Calu3 (cell line): Measurements from ENCODE around the gene RAPGEF4. TPM values are rescaled to one million over a fixed set of nuclear protein-coding genes. Genes with fewer than 3 reads are reported as not detected.

ENCODE experiments used
- BruUV-seq: library from RNA; stranded (reverse); fragments of 400-500 nt; replicated peaks from 2 replicates; lab custom pipeline; 2021; lab: Mats Ljungman, UMichigan
- CTCF ChIA-PET: fragments of 300-600 bp; sonication (Branson Sonifier 250); formaldehyde crosslinking; loops from one replicate; lab custom pipeline; 2022; ENCODE audit warnings: antibody characterized with exemption; lab: Charles Lee
- DNase-seq: peaks from one replicate; pipeline ENCODE4 v3.0.0; 2022
- H3K27ac Mint-ChIP-seq: one replicate; pipeline ENCODE4 v1.8.0; 2022; ENCODE audit warnings: mixed read lengths; ENCODE audit not compliant: unreplicated experiment
- H3K27me3 Mint-ChIP-seq: one replicate; pipeline ENCODE4 v1.8.0; 2022; ENCODE audit warnings: mixed read lengths; ENCODE audit not compliant: unreplicated experiment
- H3K36me3 Mint-ChIP-seq: one replicate; pipeline ENCODE4 v1.8.0; 2022; ENCODE audit warnings: mild to moderate bottlenecking, moderate library complexity, mixed read lengths; ENCODE audit not compliant: insufficient read depth, unreplicated experiment
- H3K4me1 Mint-ChIP-seq: one replicate; pipeline ENCODE4 v1.8.0; 2022; ENCODE audit warnings: mild to moderate bottlenecking, low read depth, mixed read lengths; ENCODE audit not compliant: unreplicated experiment
- H3K4me3 Mint-ChIP-seq: one replicate; pipeline ENCODE4 v1.8.0; 2022; ENCODE audit warnings: mild to moderate bottlenecking, low read depth, moderate library complexity, mixed read lengths; ENCODE audit not compliant: unreplicated experiment
- H3K9me3 Mint-ChIP-seq: one replicate; pipeline ENCODE4 v1.8.0; 2022; ENCODE audit warnings: low read depth, mixed read lengths; ENCODE audit not compliant: unreplicated experiment
- CTCF ChIP-seq: fragments of 200-600 bp; IDR thresholded peaks from one replicate; pipeline ENCODE4 v1.8.0; 2022; ENCODE audit warnings: antibody characterized with exemption; ENCODE audit not compliant: unreplicated experiment
- intact Hi-C: fragments of 100-400 bp; cut with micrococcal nuclease; formaldehyde crosslinking; loops from one replicate; pipeline ENCODE4 v1.10.0; 2022; ENCODE audit not compliant: unreplicated experiment
- total RNA-seq: library from RNA; stranded (reverse); gene quantifications from 2 replicates; pipeline ENCODE4 v1.2.3, GENCODE V29; 2022

RAPGEF4 gene
- total RNA-seq, 1 experiment from 2014 or later: 1.8 TPM

DNA sequence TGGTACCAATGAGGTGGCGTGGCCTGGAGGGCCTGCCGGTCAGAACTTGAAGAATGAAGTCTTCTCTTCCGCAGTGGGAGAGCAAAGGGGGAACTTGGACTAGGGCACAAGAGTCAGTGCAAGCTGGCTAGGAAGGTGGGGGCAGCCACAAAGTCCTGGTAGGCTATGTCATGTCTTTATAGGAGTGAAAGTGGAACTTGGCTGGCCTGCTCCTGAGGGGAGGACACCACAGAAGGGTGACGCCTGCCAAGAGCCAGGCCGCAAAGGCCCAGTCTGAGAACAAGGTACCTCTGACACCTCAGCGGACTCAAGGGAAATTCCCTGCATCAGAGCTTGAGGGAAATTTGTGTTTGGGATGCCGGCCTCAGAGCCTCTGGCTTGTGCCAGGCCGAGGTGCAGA lies 307.8 kb downstream of the RAPGEF4 start:
- no TSS peak for BruUV-seq
- H3K4me3 Mint-ChIP-seq: no peak overlapping the region
- CTCF ChIA-PET: no interaction called here
- no peaks in the 10 kb centered on the region for H3K36me3 Mint-ChIP-seq
- intact Hi-C loops: no loop called here
- no peak for TF ChIP-seq CTCF
- H3K27me3 Mint-ChIP-seq: no peaks in the 10 kb centered on the region
- H3K4me1 Mint-ChIP-seq: peaks cover 37% of the 10 kb centered on the region
- H3K9me3 Mint-ChIP-seq: no peaks in the 10 kb centered on the region
- DNase-seq: no peak
- no peak overlapping the region for H3K27ac Mint-ChIP-seq

- H3K36me3 Mint-ChIP-seq: peaks cover 5% of the 10 kb centered on the region
- DNase-seq: no peak
- no peak overlapping the region for H3K4me3 Mint-ChIP-seq
- no TSS peak for BruUV-seq
- no peak overlapping the region for H3K27ac Mint-ChIP-seq
- CTCF ChIA-PET: no interaction called here
- no peaks in the 10 kb centered on the region for H3K9me3 Mint-ChIP-seq
- intact Hi-C loops: no loop called here
- H3K27me3 Mint-ChIP-seq: no peaks in the 10 kb centered on the region
- no peak for TF ChIP-seq CTCF
- peaks cover 41% of the 10 kb centered on the region for H3K4me1 Mint-ChIP-seq
Observed at GRCh38 chr2:173043897-173044519, 308.4 kb downstream of the RAPGEF4 start.

DNA sequence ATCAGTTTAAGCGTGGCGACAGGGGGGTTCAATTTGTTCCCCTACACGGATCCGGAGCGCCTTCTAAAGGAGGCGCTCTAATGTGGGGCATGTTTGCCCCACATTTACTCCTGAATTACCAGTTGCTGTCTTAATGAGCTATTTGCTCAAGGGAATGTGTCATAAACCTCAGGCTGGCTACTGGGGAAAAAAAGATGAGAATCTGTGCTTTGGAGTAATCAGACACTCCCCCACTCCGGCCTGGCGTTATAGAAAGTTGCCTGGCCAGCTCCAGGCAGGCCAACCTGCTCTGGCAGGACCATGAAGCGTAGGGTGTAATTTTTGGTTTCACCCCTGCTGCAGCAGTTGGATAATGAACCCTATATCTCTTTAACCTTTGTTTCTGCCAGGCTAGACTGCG lies 309.0 kb downstream of the RAPGEF4 start:
- no TSS peak for BruUV-seq
- H3K27me3 Mint-ChIP-seq: no peaks in the 10 kb centered on the region
- H3K4me1 Mint-ChIP-seq: peaks cover 48% of the 10 kb centered on the region
- H3K27ac Mint-ChIP-seq: no peak overlapping the region
- peaks cover 12% of the 10 kb centered on the region for H3K36me3 Mint-ChIP-seq
- no peak overlapping the region for H3K4me3 Mint-ChIP-seq
- H3K9me3 Mint-ChIP-seq: no peaks in the 10 kb centered on the region
- CTCF ChIA-PET: no interaction called here
- no peak for DNase-seq
- TF ChIP-seq CTCF: no peak
- intact Hi-C loops: no loop called here

GRCh38 chr2:173045181-173045580 lies 309.5 kb downstream of the RAPGEF4 start:
- BruUV-seq: no TSS peak
- H3K27ac Mint-ChIP-seq: no peak overlapping the region
- TF ChIP-seq CTCF: no peak

More at GRCh38 chr2:173045181-173045580, 309.5 kb downstream of the RAPGEF4 start:
- Mint-ChIP-seq H3K4me3 (no peak overlapping the region), H3K36me3 (peaks cover 12% of the 10 kb centered on the region), H3K4me1 (peaks cover 52% of the 10 kb centered on the region), H3K27me3 (no peaks in the 10 kb centered on the region), H3K9me3 (no peaks in the 10 kb centered on the region)
- intact Hi-C loops: no loop called here
- DNase-seq: no peak
- CTCF ChIA-PET: no interaction called here
